ENCODE results near the gene VPS35. TPM values are rescaled to one million over a fixed set of nuclear protein-coding genes. Genes with fewer than 3 reads are reported as not detected.

Gene VPS35
- total and polyA plus RNA-seq, 12 donors: 12.8 to 112 (median 64.8) TPM

GRCh38 chr16:46606231-46606630, 82.7 kb downstream of the VPS35 start:
- no peak overlapping the region for H3K4me3 ChIP-seq
- WGBS, 4 donors: 87 to 93% (median 91%) methylated on average over 5 of the region's 5 CpGs
- no peaks in the 10 kb centered on the region for H3K9me3 ChIP-seq (replicated peaks in 1 of 3)
- no peak for DNase-seq
- H3K27me3 ChIP-seq: no peaks in the 10 kb centered on the region
- TF ChIP-seq CTCF (IDR thresholded peaks at IDR 0.05) (no peak), POLR2A (IDR thresholded peaks at IDR 0.05) (no peak)
- H3K27ac ChIP-seq: no peak overlapping the region
- no peaks in the 10 kb centered on the region for H3K4me1 ChIP-seq (replicated peaks in 1 of 2)
- intact Hi-C loops (cut with DNase I): loop anchor here in 1 of 2 donors (5.0 kb wide), 1 partner anchor 59 kb away; no protein-coding TSS in a partner anchor
- H3K36me3 ChIP-seq (replicated peaks in 1 of 2): no peaks in the 10 kb centered on the region

Other genes starting within 250 kb of the VPS35 start
- 1 to 10 TPM in 5 of 9 donors, under 1 TPM in 4; 0.24 to 5.5 (median 1.5) TPM for gene SHCBP1, start 67.8 kb downstream of the VPS35 start, total RNA-seq
- 1 to 10 TPM in 1 of 3 donors, under 1 TPM in 2; 0.24 to 1.5 (median 0.30) TPM for gene SHCBP1, start 67.8 kb downstream of the VPS35 start, polyA plus RNA-seq
- gene ORC6, start 481 bp upstream of the VPS35 start, total RNA-seq: 10 to 100 TPM in 2 of 9 donors, 1 to 10 TPM in 5, under 1 TPM in 1, not detected in 1; 0.55 to 16.1 (median 2.6) TPM
- 1 to 10 TPM; 1.4 to 2.9 (median 2.2) TPM for gene ORC6, start 481 bp upstream of the VPS35 start, polyA plus RNA-seq
- gene MYLK3, start 59.2 kb upstream of the VPS35 start, total RNA-seq: 1 to 10 TPM in 3 of 9 donors, under 1 TPM in 6; 0.19 to 3.9 (median 0.83) TPM
- under 1 TPM; 0.10 to 0.32 (median 0.20) TPM for gene MYLK3, start 59.2 kb upstream of the VPS35 start, polyA plus RNA-seq
- gene C16orf87, start 142.0 kb upstream of the VPS35 start, total RNA-seq: 10 to 100 TPM in 2 of 9 donors, 1 to 10 TPM in 7; 5.6 to 26.0 (median 8.8) TPM
- 10 to 100 TPM in 1 of 3 donors, 1 to 10 TPM in 2; 2.3 to 14.4 (median 5.0) TPM for gene C16orf87, start 142.0 kb upstream of the VPS35 start, polyA plus RNA-seq
- 10 to 100 TPM; 10.3 to 70.8 (median 24.6) TPM for gene GPT2, start 195.2 kb upstream of the VPS35 start, total RNA-seq
- 10 to 100 TPM; 10.9 to 15.9 (median 14.9) TPM for gene GPT2, start 195.2 kb upstream of the VPS35 start, polyA plus RNA-seq